Activated CD8-positive, alpha-beta memory T cell treated with anti-CD3 and anti-CD28 coated beads, Interleukin-2, amount 50 U/mL, for 24 hours (primary cell): ENCODE measurements around the gene TFAP2A.

Experiments
- DNase-seq: peaks from one replicate; pipeline ENCODE4 v3.0.0-alpha.2; 2020; ENCODE audit errors: extremely low read depth

The TFAP2A gene

DNA sequence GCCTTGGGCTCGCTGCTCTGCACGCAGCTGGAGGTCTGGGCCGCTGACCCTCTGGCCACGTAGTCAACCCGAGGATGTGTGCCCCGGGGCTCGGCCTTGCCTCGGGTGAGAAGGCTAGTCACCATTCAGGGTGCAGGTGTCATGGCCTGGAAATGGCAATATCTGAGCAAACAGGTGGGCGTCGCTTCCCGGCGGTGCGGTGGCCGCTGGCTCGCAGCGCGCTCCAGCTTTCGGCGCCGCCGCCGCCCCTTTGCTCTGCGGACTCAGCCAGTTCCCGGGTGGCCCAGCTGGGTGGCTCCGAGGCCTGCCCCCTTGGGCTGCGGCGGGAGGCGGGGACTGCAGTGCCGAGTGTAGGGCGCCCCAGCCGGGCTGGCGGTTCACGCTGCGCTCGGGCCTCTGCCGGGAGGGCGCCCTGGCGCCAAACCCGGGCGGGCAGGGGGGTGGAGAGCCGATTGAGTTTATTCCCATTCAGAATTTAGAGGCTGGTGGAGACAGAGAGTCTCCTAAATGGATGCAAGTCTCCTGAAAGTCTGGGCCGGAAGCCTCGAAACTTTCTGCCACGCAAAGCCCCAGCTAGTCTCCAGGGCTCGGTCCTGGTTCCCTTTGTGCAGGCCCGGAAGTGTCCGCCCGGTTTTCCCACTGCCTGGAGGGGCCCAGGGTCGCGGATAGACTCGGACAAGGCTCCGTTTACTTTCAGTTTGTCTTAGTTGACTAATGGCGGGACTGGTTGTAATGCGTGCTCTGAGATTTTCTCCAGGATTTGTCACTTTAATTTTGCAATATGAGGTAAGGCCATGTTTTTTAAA is 11.3 kb upstream of the TFAP2A start:
- DNase-seq = no peak

DNA sequence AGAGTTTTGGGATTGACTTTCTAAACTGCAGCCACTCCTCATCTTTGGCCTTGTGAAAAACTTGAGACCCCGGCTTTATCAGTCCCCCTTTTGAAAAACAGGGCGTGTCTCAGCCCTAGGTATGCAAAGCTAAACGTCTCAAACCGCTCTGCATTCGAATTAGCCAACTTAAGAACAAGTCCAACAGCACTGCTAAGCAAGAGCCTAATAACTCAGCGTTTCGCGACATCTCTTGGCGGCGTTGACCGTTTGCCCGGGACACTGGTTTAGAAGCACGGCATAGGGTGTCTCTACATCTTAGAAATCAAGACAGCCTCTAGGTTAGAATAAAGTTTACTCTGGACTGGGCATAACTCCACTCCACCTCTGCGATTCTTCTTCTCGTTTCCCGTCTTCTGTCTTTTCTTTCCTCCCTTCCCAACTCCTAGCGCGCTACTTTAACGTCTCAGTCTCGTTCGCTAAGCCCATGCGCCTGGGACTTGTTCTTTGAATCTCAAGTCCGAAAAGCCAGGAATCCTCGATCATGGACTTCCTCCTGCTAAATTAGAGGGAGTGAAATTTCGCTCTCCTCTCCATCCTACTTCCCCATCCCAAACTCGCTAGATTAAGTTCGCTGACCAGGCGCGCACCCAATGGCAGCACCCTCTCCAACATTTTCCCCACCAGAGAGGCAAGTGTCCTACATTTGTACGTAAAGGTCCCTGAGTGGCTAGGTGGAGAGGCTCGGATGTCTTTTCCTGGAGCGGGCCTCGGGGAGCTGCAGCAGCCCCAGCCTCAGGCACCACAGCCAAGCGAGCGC is 10.5 kb upstream of the TFAP2A start:
- no peak for DNase-seq

DNA sequence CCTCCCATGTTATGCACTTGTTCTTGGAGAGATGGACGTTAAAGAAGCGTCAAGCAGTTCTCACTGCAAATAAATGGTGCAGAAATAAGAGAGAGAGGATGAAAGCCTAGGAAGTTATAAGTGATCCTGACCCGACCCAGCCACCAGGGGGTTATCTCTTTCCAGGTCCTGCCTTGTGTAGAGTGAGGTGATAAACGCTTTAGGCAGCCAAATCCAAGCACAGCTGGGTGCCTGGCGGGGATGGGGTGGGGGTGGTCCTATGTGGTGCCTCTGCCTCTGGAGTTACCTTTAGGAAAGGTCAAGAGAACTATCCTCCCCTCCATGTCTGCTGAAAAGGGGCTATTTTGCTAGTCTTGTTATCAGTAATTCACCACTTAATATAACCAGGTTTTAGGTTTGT is 9.2 kb upstream of the TFAP2A start:
- DNase-seq = no peak

DNA sequence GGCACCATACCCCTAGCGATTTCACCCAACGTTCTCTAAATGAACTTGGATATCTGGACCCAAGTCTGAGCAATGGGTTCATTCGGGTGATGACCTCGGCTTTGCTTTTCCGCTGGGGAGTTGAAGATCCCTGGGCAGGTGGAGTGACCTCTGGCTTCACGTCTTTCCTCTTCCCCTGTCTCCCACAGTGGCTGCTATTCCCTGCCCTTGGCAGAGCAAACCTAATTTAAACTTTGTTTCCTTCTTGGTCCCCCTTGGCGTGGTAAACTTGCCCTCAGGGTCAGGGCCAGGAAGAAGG is 7.8 kb upstream of the TFAP2A start:
- DNase-seq = no peak

DNA sequence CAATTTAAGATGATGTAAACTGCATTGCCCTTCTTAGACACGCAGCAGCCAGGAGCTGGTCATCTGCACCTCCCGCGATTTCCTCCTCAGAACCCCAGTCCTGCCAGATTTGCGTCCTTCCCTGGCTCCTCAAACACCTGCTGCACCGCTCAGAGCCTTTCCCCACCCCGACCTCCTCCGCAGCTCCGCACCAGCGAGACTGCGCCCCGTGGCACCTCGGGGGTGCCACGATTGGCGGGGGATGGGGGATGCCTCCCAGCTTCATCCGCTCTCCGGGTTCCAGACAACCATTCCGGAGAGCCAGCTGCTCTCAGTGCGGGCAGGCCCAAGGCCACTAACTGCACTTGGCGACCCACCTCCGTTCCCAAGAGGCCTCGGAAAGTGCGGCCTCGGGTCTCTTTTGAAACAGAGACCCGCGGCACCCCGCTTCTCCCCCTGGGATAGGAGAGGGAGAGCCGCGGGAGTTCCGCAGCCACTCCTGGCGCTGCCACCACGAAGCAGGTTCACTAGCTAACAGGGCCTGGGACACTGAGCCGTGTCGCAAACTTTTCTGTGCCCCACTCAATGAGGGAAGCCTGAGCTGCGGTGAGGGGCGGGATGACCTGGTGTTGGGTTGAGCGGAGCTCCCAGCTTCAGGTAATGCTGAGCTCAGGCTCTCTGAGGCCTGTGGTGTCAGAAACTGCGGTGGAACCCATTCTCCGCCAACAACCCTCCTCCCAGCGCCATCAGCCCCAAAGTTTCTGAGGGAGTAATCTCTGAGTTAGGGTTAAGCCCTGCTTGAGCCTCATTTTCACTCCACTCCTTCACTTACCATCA is 7.3 kb upstream of the TFAP2A start:
- DNase-seq = no peak

DNA sequence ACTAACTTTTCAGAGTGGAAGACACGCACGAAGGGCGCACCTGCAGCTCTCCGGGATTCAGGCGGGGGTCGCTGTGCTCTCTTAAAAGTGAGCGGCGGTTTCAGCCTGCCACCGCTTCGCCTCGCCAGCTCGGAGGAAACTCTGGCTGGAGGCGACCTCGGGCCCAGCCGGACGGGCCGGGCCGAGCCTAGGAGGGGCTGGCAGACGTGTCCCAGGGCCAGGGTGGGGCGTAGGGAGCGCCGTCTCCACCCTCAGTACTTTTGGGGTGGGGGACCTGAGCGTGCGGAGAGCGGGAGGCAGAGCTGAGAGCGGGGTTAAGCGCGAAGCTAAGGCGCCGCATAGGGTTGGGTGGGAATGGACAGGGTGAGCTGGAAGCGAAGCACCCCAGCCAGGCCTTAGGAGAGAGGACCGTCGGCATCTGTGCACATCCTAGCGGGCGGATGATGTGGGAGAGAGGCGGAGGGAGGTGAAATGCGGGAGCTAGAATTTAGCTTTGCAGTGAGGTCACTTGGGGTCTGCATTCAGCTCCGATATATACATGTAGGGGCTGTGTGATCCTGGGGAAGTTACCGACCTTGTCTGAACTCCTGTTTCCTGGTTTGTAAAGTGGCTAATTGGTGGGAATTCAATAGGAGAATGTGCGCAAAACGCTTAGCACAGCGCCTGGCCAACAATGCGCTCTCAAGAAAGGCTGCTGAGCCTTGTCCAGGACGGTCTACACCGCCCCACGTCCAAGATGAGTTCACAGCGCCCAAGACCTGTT is 6.5 kb upstream of the TFAP2A start:
- no peak for DNase-seq

DNA sequence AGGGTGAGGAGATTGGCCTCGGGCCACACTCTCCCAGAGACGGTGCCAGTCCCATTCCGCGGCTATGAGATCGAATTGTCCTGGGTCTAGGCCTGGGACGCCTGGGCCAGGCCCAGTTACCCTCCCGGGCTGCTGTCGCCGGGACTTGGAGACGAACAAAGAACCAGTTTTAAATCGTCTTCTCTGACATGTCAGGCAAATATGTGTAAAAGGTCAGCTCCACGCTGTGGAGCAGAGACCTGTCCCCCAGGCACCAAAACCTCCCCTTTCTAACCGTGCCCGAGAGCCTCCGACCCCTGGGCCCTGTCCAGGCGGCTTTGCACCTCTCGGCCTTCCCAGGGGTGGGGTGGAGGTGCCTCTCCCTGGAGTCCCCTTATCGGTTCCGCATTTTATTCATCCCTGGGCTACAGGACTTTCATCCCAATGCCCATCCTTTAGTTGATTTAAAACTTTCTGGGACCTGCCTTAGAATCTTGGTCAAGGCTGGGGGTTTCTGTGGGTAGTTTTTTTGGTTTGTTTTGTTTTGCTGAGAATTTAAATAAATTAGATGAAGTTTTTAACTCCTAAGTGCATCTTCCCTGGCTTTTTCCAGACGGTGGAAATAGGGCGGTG is 5.8 kb upstream of the TFAP2A start:
- DNase-seq = no peak

DNA sequence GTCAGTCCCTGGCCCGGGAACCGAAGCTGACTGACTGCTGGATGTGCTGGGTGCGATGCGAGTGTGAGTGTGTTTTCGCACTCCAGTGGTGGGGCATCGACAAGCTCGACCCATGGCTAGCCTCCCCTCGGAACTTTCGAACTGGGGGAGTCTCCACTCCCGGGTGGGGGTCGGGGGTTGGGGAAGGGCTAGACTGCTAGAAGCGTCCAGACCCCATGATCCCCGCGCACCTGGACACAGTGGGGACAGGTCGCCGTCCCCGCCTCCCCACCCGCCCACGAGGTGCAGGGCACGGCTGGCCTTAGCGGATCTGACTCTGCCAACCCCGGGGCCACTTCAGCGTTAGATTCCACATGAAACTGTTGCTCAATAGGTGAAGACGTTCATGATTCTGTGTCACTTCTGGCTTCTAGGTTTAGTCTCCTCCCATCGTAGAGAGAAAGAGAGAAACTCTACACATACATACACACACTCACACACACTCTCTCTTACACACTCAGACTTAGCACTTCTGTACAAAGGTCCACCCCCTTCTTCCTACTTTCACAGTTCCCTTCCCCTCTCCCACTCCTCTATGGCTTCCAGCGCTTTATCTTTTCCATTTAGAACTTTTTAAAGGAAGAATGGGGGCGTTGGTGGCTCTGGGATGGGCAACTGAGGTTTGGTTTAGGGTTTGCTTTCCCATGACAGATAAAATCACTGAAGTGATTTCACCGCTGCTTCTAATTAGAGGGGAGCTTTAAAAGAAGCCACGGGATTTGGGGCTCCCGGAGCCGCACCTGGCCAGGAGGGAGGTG is 5.1 kb upstream of the TFAP2A start:
- DNase-seq = no peak

DNA sequence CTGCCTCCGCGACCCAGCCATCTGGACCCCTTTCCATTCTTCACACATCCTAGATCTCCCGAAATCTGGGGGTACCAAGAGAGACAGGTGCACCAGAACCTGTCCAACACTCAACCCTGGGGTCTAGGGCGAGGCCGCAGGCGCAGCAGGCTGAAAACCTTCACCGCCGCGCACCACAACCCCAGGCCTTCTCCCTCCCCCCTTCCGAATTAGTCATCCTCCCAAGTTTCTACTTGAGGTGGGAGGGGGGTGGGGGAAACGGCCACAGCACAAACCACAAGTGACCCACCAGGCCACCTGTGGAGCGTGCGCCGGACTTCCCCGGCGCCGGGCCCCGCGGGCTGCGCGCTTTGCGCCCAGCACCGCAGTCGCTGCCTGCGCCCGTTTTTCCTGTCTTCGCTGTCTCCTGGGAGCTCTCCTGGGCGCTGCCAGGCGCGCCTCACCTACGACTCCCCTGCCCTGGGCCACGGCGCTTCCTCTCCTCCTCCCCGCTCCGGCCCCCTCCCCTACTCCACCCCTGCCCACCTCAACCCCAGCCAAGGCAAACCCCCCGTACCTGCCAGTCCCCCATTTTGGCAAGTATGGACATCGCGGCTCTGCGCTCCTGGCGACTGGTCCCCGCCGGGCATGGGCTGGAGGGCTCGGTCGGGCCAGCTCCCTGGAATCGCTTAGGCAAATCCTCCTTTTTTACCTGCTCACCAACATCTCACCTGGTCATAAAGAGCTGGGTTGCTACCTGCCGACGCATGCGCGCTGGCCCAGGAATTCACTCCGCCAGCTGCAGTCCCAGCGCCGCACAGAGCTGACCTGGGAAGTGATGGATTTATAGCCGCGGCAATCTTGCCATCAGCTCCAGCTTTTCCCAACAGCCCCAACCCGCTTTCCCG is 4.2 kb upstream of the TFAP2A start:
- no peak for DNase-seq

DNA sequence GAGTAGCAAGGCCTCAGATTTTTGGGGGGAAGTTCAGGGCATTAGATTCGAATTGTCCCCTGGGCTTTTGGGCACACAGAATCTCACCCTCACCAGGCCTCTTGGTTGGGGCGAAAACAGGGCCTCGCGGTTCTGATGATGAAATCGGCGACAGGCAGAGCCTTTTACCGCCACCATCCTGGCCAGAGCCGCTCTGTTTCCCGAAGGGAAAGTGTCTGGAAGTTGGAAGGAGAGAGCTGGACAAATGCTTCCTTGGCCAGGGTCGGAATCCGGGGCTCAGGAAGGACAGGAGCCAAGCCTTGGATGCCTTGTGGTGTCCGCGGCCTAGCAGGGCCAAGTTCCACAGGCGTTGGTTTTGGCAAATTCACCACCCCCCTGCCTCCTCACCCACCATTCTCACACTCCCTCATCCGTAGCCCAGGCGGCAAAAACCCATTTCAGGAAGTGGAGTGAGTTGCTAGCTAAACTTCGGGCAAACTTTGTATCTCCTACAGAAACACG is 3.5 kb upstream of the TFAP2A start:
- no peak for DNase-seq

DNA sequence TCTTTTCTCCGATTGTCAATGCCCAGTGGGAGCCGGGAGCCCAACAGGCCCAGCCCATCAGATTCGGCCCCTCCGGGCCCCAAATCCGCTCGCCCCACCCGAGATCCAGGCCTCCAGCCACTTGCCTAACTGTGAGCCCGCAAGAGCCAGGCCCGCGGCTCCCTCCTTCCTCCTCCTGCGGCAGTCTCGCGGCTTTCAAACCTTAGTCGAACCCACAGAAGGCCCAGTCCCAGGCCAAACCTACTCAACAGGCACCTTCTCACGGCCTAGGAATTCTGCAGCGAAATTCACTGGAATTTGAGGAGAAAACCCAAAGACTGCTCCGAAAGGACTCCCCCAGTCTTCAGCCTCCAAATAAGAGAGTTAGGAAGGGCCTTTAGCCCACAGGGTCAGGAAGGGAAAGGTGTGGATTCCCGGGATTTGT is 2.8 kb upstream of the TFAP2A start:
- no peak for DNase-seq

DNA sequence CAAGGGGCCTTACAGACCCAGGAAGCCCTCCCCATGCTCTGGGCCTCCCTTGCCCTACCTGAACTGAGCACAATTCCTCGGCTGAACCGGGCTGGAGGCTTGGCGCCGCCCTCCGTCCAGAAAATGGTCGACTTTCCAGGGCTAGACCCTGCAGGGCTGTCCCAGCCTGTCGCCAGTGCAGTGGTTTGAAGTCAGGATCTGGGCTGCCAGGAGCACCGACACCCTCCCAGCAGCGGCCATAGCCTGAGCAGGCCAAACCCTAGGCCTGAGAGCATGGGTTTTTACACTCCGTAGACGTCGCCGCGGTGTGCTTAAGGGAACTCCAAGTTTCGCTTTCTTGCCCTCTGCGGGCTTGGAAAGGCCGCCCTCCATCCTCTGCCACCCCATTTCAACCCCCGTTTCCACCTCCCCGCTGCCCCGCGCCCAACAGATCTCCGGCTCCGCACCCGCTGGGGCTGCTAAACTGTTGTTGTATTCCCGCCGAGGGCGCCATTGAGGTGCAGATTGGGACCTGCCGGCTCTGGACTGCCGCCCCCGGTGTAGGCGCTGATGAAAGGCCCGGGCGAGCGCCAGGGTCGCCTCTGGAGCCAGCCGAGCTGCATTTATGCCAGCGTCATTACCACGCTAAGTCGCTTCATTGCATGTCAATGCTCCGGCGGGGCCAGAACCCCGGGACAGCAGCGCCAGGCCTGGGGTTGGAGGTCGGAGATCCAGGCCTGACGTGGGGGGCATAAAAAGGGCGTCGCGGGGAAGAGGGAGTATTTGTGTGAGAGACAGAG is 2.2 kb upstream of the TFAP2A start:
- no peak for DNase-seq

DNA sequence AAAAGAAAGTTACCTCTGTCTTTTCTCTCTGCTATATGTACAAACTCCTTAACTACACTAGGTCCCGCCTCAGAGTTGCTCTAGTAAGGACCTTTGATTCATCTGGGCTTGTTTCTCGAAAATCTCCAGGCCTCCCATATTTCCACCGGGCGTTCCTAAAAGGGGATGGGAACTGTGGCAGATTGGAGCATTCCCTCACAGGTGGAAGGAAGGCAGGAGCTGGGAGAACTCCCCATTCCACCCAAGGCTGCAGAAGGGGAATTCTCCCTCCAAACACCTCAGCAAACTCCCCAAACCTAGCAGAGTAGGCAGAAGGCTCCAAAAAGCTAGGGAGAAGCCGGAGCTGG is 1.6 kb upstream of the TFAP2A start:
- DNase-seq = no peak

DNA sequence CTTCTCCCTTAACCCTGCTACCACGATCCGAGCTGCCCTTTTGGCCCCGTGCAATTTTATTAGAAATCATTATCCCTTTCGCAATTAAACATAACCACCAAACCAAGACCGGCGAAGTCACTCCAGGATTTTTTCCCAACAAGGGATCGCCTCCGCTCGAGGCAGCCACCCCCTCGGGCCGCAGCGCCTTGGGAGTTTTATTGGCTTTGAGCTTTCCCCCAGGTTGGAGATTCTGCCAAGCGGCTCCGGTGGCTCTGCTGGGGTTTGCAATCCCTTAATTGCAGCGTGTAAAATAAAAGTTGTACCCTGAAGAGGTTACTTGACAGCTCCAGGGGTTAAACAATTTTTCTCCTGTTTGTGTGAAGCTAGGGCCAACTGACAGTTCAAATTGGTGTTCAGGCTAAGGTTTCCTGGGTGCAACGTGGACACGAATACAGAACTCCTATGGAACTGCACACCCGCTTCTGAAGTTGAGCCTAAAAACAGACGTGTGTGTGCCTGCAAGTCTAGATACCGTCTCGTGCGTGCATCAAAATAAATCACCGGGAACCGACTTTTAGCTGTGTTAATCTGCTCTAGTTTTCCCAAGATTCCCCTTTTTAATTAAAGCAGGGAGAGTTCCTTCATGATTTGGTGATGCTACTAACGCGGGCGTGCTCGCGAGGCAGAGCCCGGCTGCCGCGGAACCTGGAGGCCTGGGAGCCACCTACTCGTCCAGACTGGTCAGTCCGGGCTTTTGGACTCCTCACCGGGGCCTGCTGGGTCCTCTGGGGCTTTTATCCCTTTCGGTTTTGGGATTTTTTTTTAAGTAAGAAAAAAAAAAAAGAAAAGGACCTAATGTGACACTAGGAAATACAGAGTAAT is 975 bp upstream of the TFAP2A start:
- no peak for DNase-seq

DNA sequence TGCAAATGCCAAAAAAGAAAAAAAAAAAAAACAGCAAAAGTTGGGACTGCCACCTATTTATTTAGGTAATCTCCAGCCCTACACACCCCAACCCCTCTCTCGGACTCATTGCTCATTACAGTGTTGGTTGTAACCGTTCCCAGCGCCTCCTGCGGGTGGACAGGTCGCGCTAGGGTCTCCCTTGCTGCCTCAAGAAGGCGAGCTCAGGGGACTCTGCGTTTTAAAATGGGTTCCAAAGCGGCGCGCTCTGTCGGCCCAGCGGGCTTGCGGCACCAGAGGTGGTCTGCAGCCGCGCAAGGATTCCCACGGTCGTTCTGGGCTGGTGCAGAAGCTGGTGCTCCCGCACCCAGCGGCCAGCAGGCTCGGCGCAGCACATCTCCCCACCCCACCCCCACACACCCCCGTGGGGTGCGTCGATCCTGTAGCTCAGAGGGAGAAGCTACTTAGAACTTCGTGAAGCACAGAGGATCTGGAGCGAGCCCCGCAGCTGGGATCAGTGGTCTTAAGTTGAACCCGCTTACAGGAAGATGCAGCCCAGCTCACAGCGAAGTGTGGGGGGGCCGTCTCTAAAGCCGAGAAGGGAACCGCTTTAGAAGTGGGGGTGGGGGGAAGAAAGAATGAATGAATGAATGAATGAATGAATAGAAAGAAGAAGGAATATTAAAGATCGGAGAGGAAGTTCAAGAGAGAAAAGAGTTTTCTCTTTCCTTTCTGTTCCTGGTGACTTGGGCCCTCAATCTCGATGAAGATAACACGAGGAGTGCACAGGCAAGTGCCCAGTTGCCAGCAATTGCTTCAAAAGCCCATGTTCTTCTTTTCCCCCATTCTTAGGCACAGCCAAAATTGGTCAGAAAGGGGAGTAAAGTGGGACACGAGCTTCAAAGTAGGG is 780 bp downstream of the TFAP2A start:
- DNase-seq = no peak

DNA sequence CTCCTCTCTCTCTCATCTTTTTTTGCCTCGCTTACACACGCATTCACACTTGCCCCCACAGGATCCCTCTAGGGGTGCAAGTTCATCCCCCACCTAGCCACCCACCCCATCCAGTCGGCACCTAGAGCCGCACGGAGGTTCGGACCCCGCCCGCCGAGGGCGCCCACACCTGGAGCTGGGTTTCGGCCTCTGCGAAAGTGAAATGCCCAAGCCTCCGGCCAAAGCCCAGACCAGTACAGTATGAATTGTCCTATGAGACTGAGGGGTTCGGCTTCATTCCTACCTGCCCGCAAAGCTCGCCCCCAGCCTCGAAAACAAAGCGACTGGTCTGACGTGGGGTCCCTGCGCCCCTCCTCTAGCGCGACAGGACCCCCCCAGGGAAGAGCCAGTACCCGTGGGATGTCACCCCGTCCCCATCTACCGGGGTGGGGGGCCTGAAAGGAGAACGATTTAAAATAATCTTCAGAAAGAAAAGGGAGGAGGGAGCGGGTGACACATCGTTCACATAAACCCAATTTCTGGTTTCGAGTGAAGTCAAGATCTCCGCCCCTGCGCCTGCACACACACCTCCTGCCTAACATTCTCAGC is 1.5 kb downstream of the TFAP2A start:
- DNase-seq = no peak
